GM19372 (cell line): Measurements from ENCODE around the gene SMAD6.

Experiments
- ATAC-seq: cut with Tn5 transposase; IDR thresholded peaks from one replicate; pipeline ENCODE4 v1.9.1; 2021; ENCODE audit warnings: mild to moderate bottlenecking, low read depth, moderate library complexity; ENCODE audit not compliant: unreplicated experiment

Gene SMAD6

GRCh38 chr15:66718220-66718988, 16.4 kb downstream of the SMAD6 start:
- ATAC-seq = no peak

GRCh38 chr15:66719471-66719870, 17.4 kb downstream of the SMAD6 start:
- no peak for ATAC-seq

- ATAC-seq = no peak
These were observed 18.4 kb downstream of the SMAD6 start for GRCh38 chr15:66720206-66721010.

GRCh38 chr15:66721020-66721419, 19.0 kb downstream of the SMAD6 start:
- no peak for ATAC-seq

- ATAC-seq = no peak
These were observed 19.5 kb downstream of the SMAD6 start for GRCh38 chr15:66721501-66721937.

GRCh38 chr15:66721954-66722353, 19.9 kb downstream of the SMAD6 start:
- no peak for ATAC-seq

- ATAC-seq = no peak
These were observed 20.9 kb downstream of the SMAD6 start for GRCh38 chr15:66722757-66723540.

GRCh38 chr15:66723826-66724731, 22.0 kb downstream of the SMAD6 start:
- ATAC-seq = no peak

GRCh38 chr15:66724732-66725463, 22.9 kb downstream of the SMAD6 start:
- ATAC-seq = no peak

- no peak for ATAC-seq
These were observed 23.4 kb downstream of the SMAD6 start for GRCh38 chr15:66725464-66725785.

GRCh38 chr15:66726386-66726785, 24.4 kb downstream of the SMAD6 start:
- no peak for ATAC-seq

GRCh38 chr15:66729331-66729951, 27.4 kb downstream of the SMAD6 start:
- no peak for ATAC-seq

- no peak for ATAC-seq
These were observed 28.4 kb downstream of the SMAD6 start for GRCh38 chr15:66730168-66731021.

GRCh38 chr15:66733976-66734375, 31.9 kb downstream of the SMAD6 start:
- no peak for ATAC-seq

GRCh38 chr15:66734961-66735908, 33.2 kb downstream of the SMAD6 start:
- no peak for ATAC-seq

- ATAC-seq = no peak
These were observed 33.9 kb downstream of the SMAD6 start for GRCh38 chr15:66735909-66736305.
